ENCODE data around the gene ROBO4. TPM values are rescaled to one million over a fixed set of nuclear protein-coding genes. Genes with fewer than 3 reads are reported as not detected.
A peak's percentile ranks its signal among the peaks of the same experiment; 100 is the strongest.

The ROBO4 gene
- total and polyA plus RNA-seq, 9 of the 15 experiments (the other 6 are each of a cell fraction or from before 2014, with no cell fraction given), result not detected

- TF ChIP-seq, protein P1, sequence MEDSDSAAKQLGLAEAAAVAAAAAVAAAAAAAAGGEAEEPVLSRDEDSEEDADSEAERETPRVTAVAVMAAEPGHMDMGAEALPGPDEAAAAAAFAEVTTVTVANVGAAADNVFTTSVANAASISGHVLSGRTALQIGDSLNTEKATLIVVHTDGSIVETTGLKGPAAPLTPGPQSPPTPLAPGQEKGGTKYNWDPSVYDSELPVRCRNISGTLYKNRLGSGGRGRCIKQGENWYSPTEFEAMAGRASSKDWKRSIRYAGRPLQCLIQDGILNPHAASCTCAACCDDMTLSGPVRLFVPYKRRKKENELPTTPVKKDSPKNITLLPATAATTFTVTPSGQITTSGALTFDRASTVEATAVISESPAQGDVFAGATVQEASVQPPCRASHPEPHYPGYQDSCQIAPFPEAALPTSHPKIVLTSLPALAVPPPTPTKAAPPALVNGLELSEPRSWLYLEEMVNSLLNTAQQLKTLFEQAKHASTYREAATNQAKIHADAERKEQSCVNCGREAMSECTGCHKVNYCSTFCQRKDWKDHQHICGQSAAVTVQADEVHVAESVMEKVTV (CRISPR knock-in tag; IDR thresholded peaks at IDR 0.05), result peak; percentile 47; the same call in 1 of the 2 replicates
- 0 out of 4 replicates have a peak, but pooled peaks of 1 of the 2 experiments have one; percentile 30 for TF ChIP-seq ZNF639 (CRISPR knock-in tag; conservative IDR thresholded peaks at IDR 0.05 in 1 of 2, IDR thresholded peaks at IDR 0.05 in 1 of 2)
- 0 out of 2 replicates have a peak, but pooled peaks have one; percentile 40 for TF ChIP-seq ARID2 (IDR thresholded peaks at IDR 0.05)
- TF ChIP-seq ARID4B (CRISPR knock-in tag; IDR thresholded peaks at IDR 0.05), result no peak
- TF ChIP-seq MCM3 (IDR thresholded peaks at IDR 0.05), result 0 out of 2 replicates have a peak, but pooled peaks have one; percentile 80
- TF ChIP-seq, protein P2, sequence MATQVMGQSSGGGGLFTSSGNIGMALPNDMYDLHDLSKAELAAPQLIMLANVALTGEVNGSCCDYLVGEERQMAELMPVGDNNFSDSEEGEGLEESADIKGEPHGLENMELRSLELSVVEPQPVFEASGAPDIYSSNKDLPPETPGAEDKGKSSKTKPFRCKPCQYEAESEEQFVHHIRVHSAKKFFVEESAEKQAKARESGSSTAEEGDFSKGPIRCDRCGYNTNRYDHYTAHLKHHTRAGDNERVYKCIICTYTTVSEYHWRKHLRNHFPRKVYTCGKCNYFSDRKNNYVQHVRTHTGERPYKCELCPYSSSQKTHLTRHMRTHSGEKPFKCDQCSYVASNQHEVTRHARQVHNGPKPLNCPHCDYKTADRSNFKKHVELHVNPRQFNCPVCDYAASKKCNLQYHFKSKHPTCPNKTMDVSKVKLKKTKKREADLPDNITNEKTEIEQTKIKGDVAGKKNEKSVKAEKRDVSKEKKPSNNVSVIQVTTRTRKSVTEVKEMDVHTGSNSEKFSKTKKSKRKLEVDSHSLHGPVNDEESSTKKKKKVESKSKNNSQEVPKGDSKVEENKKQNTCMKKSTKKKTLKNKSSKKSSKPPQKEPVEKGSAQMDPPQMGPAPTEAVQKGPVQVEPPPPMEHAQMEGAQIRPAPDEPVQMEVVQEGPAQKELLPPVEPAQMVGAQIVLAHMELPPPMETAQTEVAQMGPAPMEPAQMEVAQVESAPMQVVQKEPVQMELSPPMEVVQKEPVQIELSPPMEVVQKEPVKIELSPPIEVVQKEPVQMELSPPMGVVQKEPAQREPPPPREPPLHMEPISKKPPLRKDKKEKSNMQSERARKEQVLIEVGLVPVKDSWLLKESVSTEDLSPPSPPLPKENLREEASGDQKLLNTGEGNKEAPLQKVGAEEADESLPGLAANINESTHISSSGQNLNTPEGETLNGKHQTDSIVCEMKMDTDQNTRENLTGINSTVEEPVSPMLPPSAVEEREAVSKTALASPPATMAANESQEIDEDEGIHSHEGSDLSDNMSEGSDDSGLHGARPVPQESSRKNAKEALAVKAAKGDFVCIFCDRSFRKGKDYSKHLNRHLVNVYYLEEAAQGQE (IDR thresholded peaks at IDR 0.05; ENCODE audit: borderline replicate concordance), result 0 out of 2 replicates have a peak, but pooled peaks have one; percentile 17
- TF ChIP-seq, protein P2 (CRISPR knock-in tag; IDR thresholded peaks at IDR 0.05; ENCODE audit: low read depth), result no peak
- 0 out of 2 replicates have a peak, but pooled peaks have one; percentile 11 for TF ChIP-seq DPF2 (IDR thresholded peaks at IDR 0.05)
- TF ChIP-seq ZNF253 (CRISPR knock-in tag; conservative IDR thresholded peaks at IDR 0.05), result no peak
Measured at GRCh38 chr11:124837491-124837856, 60.2 kb downstream of the ROBO4 start (continued).

Measured in K562 (cell line).